ENCODE results near the gene ANAPC2. TPM values are rescaled to one million over a fixed set of nuclear protein-coding genes. Genes with fewer than 3 reads are reported as not detected.

The ANAPC2 gene
- total RNA-seq, 1 donor, result 32.9 TPM

DNA sequence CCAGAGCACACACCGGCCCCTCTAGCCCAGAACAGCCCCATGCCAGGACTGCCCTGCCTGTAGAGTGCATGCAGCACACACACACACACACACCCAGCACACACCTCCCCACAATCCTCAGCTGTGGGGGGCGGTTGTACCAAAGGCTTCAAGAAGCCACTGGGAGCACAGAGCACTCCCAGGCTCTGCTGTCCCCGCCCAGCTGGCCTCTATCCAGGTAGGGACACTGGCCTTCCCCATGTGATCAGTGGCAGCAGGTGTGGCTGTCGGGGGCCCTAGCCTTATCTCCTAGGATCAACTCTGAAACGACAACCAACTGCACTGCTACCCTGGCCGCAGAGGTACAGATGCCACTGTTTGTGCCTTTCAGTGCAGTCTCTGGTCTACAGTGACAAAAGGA, 2.0 kb downstream of the ANAPC2 start:
- Histone ChIP-seq H3K4me2 (ENCODE audit: insufficient read depth, low read length) (no peak overlapping the region), H3K27me3 (ENCODE audit: insufficient read depth, low read length) (no peaks in the 10 kb centered on the region), H3K9me3 (ENCODE audit: low read depth, low read length) (no peaks in the 10 kb centered on the region), H2AFZ (ENCODE audit: low read length) (no peak overlapping the region), H3K27ac (ENCODE audit: low read depth, low read length) (no peak overlapping the region), H3K36me3 (ENCODE audit: insufficient read depth, low read length) (peaks cover 36% of the 10 kb centered on the region), H3K4me3 (ENCODE audit: insufficient read depth, low read length) (no peak overlapping the region), H4K20me1 (ENCODE audit: insufficient read depth, low read length) (peaks cover 22% of the 10 kb centered on the region), H3K79me2 (ENCODE audit: insufficient read depth, low read length) (peaks cover 53% of the 10 kb centered on the region), H3K4me1 (ENCODE audit: insufficient read depth, low read length) (peaks cover 23% of the 10 kb centered on the region)
- TF ChIP-seq, protein P1, sequence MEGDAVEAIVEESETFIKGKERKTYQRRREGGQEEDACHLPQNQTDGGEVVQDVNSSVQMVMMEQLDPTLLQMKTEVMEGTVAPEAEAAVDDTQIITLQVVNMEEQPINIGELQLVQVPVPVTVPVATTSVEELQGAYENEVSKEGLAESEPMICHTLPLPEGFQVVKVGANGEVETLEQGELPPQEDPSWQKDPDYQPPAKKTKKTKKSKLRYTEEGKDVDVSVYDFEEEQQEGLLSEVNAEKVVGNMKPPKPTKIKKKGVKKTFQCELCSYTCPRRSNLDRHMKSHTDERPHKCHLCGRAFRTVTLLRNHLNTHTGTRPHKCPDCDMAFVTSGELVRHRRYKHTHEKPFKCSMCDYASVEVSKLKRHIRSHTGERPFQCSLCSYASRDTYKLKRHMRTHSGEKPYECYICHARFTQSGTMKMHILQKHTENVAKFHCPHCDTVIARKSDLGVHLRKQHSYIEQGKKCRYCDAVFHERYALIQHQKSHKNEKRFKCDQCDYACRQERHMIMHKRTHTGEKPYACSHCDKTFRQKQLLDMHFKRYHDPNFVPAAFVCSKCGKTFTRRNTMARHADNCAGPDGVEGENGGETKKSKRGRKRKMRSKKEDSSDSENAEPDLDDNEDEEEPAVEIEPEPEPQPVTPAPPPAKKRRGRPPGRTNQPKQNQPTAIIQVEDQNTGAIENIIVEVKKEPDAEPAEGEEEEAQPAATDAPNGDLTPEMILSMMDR (IDR thresholded peaks at IDR 0.05; ENCODE audit: extremely low read depth, low read depth, low read length), result no peak
- DNase-seq (ENCODE audit: insufficient read length, low spot score, missing footprints), result no peak

DNA sequence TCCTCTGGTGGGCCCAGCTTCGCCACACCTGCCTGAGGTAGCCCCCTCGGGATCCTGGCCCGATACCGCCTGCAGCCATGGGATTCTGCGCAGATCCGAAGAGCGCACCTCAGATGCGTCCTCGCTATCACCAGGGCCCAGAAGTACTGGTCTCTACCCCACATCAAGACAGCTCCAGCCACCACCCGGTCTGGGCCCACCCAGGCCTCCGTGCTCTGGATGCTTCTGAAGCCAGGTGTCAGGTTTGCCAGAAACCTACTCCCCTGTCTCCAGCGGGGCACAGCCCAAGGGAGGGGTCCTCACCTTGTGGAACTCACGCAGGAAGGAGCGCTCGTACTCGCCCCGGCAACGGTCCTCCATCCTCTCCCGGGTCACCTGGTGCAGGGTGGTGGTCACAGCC, 2.4 kb downstream of the ANAPC2 start:
- TF ChIP-seq, protein P1 (IDR thresholded peaks at IDR 0.05; ENCODE audit: extremely low read depth, low read depth, low read length), result no peak
- Histone ChIP-seq H3K36me3 (ENCODE audit: insufficient read depth, low read length) (peaks cover 32% of the 10 kb centered on the region), H3K9me3 (ENCODE audit: low read depth, low read length) (no peaks in the 10 kb centered on the region), H3K4me3 (ENCODE audit: insufficient read depth, low read length) (no peak overlapping the region), H3K4me2 (ENCODE audit: insufficient read depth, low read length) (no peak overlapping the region), H3K4me1 (ENCODE audit: insufficient read depth, low read length) (peaks cover 23% of the 10 kb centered on the region), H3K27ac (ENCODE audit: low read depth, low read length) (no peak overlapping the region), H4K20me1 (ENCODE audit: insufficient read depth, low read length) (peaks cover 22% of the 10 kb centered on the region), H2AFZ (ENCODE audit: low read length) (no peak overlapping the region), H3K27me3 (ENCODE audit: insufficient read depth, low read length) (no peaks in the 10 kb centered on the region), H3K79me2 (ENCODE audit: insufficient read depth, low read length) (peaks cover 49% of the 10 kb centered on the region)
- no peak for DNase-seq (ENCODE audit: insufficient read length, low spot score, missing footprints)

DNA sequence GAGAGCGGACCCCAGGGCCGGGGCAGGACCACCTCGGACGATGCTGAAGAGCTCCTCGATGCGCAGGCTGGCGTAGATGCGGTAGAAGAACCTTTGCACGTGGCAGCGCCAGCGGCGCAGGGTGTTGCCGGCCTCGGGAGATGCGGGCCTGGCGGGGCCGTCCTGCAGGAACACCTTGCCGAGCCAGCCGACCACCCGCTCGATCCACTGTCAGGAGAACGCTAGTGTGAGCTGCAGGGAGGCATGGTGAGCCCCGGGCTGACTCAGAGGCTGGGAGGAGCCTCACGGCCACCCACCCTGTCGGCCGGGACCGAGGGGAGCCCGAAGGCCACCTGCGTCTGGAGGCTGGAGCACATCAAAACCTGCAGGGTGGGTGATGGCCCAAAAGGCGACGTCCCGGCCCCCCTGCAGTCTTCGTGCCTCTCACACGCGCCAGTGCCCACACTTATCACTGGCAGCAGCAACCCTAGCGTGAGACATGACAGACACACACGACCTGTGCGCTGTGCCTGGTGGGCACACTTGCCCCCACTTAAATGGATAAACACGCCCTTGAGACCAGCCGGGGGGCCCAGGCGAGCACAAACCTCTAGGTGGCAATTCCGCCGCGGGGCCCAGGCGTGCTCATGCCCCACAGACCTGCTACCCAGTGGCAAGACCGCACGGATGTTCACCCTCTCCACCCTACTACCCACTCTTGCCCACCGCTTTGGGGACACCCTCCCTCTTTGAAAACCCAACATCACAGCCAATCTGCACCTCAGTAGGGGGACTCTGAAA, 3.3 kb downstream of the ANAPC2 start:
- Histone ChIP-seq H2AFZ (ENCODE audit: low read length) (no peak overlapping the region), H3K27ac (ENCODE audit: low read depth, low read length) (no peak overlapping the region), H4K20me1 (ENCODE audit: insufficient read depth, low read length) (peaks cover 22% of the 10 kb centered on the region), H3K36me3 (ENCODE audit: insufficient read depth, low read length) (peaks cover 30% of the 10 kb centered on the region), H3K79me2 (ENCODE audit: insufficient read depth, low read length) (peaks cover 40% of the 10 kb centered on the region), H3K4me3 (ENCODE audit: insufficient read depth, low read length) (no peak overlapping the region), H3K27me3 (ENCODE audit: insufficient read depth, low read length) (no peaks in the 10 kb centered on the region), H3K9me3 (ENCODE audit: low read depth, low read length) (no peaks in the 10 kb centered on the region), H3K4me1 (ENCODE audit: insufficient read depth, low read length) (peaks cover 23% of the 10 kb centered on the region), H3K4me2 (ENCODE audit: insufficient read depth, low read length) (no peak overlapping the region)
- TF ChIP-seq, protein P1 (IDR thresholded peaks at IDR 0.05; ENCODE audit: extremely low read depth, low read depth, low read length), result no peak
- no peak for DNase-seq (ENCODE audit: insufficient read length, low spot score, missing footprints)

DNA sequence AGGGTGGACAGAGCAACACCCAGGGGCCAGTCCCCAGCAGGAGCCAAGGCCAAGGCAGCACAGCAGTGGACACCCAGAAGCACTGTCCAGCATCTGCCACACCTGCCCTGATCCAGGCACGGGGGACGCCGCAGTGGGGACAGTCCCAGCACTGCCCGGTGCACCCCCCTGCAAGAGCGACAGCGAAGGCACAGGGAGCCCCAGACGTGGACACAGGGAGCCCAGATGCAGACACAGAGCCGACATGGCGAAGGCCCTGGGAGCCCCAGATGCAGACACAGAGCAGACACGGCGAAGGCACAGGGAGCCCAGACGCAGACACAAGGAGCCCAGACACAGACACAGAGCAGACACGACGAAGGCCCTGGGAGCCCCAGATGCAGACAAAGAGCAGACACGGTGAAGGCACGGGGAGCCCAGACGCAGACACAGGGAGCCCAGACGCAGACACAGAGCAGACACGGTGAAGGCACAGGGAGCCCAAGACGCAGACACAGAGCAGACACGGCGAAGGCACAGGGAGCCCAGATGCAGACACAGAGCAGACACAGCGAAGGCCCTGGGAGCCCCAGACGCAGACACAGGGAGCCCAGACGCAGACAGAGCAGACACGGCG, 4.3 kb downstream of the ANAPC2 start:
- Histone ChIP-seq H4K20me1 (ENCODE audit: insufficient read depth, low read length) (peaks cover 15% of the 10 kb centered on the region), H3K27ac (ENCODE audit: low read depth, low read length) (no peak overlapping the region), H2AFZ (ENCODE audit: low read length) (no peak overlapping the region), H3K4me1 (ENCODE audit: insufficient read depth, low read length) (peaks cover 14% of the 10 kb centered on the region), H3K4me2 (ENCODE audit: insufficient read depth, low read length) (no peak overlapping the region), H3K36me3 (ENCODE audit: insufficient read depth, low read length) (peaks cover 29% of the 10 kb centered on the region), H3K27me3 (ENCODE audit: insufficient read depth, low read length) (no peaks in the 10 kb centered on the region), H3K79me2 (ENCODE audit: insufficient read depth, low read length) (peaks cover 33% of the 10 kb centered on the region), H3K9me3 (ENCODE audit: low read depth, low read length) (no peaks in the 10 kb centered on the region), H3K4me3 (ENCODE audit: insufficient read depth, low read length) (no peak overlapping the region)
- DNase-seq (ENCODE audit: insufficient read length, low spot score, missing footprints), result no peak
- TF ChIP-seq, protein P1 (IDR thresholded peaks at IDR 0.05; ENCODE audit: extremely low read depth, low read depth, low read length), result no peak

All from osteoblast (primary cell).